ENCODE results near the gene CAMK2G.

The CAMK2G gene

DNA sequence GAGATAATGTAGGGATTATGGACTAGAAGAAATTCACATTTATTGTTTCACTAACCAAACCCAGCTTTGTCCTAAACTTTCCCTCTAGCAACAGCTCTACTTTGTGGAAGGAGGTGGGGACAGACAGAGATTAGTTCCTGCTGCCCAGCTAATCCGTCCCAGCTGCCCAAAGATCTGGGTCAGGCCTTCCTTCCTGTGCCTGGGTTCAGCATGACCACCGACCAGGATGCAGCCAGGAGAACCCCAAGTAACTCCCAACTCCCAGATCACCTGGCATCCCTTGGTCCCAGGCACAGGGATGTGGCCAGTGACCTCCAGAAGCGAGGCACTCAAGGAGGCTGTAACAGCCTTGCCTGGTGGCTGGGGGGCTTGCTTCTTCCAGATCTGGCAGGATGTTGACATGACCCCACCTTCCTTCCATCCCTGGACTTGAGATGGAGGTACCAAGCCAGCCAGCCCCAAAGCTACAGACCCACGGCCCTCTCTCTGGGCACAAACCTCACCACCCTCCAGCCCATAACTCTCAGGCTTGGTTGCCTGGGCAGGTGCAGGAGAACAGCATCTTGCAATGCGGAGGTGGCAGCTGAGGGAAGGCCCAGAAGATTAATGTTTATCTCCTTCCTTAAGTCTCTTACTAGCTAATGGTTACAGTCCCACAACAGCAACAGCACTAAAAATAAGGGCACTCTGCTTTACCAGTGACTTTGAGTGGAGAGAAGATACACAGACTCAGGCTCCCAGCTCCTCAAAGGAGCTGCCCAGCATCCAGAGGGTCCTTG is 11.1 kb downstream of the CAMK2G start:
- no peak for DNase-seq (ENCODE audit: low spot score)

DNA sequence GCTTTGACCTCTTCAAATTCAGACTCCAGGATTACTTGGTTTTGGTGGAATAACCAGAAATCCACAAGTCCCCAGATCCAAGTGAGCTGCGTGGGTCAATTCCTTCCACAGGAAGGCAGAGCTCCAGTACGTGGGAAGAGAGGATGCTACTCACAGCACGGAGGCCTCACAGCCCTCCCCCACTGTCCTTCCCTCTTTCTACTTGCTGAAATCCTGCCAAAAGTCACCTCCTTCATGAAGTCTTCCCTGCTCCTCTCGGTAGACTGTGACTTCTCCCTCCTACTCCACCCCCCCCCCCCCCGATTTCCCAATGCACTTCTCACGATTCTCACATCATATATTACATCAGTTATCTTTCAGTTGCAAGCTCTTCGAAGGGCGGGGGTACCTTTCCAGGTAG is 12.3 kb downstream of the CAMK2G start:
- DNase-seq (ENCODE audit: low spot score): no peak

DNA sequence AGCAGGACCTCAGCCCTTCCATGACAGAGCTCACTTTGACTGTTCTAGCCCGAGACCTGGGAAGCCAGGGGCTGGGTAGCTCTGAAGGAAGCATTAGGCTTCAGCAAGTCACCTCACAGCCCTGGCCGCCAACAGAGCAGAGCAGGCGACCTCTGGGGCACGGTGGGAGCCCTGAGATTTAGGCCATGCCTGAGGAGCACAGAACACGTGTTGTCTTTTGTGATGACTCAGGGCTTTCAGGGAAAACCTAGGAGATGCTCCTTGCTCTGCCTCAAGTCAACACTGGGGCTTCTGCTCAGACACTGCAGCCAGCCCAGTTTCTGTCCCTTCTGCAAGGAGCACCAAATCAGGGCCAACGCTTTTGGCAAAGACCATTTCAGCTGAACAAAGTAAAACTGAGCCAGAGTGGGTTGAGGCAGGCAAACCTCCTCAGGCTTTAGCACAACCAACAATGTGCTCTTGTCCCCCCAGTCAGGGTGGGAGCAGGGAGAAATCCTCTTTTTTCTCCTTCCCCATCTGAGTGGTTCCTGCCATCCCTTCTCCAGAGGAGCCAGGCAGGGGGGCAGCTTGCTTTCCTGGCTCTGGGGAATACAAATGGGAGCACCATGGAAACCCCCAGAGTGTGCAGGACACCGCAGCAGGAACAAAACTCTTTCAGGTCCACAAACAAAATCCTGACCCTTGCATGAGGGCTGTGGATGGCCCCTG is 14.4 kb downstream of the CAMK2G start:
- DNase-seq (ENCODE audit: low spot score): no peak

DNA sequence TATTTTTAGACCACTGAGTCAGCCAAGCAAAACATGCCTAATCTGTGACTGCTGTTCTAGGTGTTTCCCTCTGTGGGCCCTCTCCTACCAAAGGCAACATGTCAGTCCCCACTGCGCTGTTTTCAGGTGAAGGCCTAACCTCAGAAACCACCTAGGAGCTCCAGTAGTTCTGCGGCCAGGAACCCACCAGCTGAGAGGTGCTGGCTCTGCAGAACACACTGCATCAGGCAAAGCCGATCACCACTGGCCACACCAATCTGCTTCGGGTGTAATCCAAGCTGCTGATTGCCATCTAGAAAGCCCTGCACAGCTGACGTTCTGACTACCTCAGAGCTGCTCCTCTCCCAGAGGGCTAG is 14.9 kb downstream of the CAMK2G start:
- DNase-seq (ENCODE audit: low spot score): no peak

DNA sequence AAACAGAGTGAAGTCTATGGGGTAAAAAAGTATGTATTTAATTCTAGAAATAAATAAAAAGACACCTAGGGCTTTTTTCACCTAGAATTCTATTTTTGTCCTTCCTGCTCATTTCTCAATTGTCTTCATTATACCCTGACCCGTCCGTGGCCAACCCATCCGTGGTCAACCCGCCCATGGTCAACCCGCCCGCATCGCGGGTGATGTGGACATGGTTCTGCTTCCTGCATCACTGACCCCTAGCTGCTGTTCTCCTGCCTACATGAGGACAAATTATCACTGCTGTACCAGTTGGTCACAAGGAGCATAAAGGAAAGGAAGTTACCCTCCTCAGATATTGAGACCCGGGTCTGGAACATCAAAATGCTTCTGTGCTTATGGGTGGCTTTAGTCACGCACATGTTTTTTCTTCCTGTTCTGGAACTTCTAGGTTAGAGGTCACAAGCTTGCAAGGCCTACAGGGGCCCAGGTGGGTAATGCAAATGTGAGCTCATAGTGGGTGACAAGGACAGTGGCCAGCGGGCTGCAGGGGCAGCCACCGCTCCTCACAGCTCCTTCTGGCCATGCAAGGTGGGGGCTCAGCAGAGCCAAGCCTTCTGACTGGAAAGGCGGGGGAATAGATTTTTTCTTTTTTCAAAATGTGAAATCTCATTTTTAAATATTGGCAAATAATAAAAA is 15.5 kb downstream of the CAMK2G start:
- DNase-seq (ENCODE audit: low spot score): no peak

DNA sequence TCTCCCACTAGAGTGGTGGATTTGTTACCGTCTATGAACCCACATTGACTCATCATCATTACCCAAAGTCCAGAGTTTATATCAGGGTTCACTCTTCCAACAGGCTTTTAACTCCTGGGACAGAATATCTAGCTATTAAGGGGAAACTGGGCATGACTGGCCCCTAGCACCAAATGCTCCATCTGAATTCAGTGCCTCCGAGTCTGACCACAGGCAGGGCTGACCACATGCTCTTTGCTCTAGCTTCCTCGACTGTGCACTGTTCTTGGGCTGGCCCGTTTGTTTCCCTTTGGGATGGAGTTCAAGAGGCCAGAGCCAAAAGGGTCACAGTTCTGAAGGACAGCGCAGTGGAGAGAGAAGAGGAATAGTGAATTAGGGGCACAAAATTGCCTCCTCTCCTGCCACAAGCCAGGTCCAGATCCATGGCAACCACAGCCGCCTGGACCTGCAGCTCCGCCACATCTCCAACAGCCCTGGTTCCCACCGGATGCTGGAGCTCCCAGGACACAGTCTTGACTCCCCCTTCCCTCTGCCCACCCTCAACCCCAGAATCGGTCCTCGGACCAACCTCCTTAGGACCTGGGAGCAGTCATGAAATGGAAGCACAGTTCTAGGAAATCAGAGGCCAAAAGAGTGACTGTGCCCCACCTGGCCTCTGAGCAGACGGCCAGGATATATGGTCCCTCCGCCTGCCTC is 16.2 kb downstream of the CAMK2G start:
- DNase-seq (ENCODE audit: low spot score): no peak

DNA sequence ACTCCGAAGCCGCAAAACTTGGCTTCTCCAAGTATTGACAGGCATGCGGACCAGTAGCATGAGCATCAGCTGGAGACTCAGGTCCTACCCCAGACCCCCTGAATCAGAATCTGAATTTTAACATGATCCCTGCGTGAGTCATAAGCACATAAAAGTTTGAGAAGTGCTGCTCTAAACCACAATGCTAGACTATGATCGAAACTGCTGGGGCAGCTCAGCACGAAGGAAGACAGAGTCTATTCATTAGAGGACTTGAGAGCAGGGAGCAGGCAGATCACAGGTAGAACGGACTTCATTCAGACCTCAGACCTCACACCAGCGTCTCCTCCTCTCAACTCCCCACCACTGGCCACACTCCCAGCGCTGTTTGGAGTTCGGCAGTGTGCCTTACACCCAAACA is 16.9 kb downstream of the CAMK2G start:
- no peak for DNase-seq (ENCODE audit: low spot score)

DNA sequence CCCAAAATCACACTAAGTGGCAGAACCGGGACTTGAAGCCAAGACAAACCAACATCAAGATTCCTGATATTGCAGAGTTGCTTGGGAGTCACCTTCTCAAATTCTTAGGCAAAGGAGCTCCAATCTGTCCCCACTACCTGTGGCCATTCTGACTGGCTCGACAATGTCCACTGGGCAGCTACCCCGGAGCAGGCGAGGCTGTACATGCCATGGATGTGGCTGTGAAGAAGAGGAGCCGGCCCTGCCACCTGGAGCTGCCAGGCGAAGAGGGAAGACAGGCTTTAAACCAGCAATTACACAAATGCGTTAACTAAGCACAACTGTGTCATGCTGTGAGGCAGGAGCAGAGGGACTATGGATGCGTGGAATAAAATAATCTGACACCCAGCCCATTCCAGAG is 18.1 kb downstream of the CAMK2G start:
- DNase-seq (ENCODE audit: low spot score): no peak

DNA sequence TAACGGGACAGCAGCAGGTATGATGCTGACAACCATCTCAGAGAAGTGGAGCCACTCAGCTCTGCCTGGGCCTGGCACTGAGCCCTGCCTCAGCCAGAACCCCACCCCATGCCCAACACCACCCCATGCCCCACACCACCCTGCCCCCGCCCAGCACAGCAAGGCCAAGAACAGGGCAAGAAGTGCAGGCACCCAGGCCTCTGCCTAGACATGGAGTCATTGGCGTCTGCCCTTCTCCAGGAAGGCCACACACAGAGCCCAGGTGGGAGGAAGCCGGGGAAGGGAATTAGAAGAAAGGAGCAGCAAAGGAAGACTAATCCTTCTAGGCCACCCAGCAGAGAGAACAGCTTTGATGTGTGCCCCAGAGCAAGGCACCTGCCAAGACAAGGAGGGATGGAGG is 18.9 kb downstream of the CAMK2G start:
- DNase-seq (ENCODE audit: low spot score): no peak

DNA sequence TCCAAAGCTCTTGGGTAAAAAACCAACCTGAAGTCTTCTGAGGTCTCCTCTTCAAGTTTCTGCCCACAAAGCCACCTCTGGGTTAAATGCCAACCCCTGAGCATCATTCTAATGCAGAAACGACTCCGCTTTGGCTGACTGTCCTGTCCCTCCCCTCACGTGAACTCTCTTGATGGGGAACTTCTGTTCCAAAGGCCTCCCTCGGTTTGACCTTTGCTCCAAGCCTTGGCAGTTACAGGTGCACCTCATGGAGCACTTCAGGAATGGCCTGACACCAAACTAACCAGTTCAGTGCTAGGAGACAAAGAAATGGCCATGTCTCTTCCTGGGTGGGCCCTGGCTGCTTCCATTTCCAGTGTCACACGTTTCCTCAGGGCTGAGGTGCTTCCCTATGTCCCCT is 20.0 kb downstream of the CAMK2G start:
- DNase-seq (ENCODE audit: low spot score): no peak

DNA sequence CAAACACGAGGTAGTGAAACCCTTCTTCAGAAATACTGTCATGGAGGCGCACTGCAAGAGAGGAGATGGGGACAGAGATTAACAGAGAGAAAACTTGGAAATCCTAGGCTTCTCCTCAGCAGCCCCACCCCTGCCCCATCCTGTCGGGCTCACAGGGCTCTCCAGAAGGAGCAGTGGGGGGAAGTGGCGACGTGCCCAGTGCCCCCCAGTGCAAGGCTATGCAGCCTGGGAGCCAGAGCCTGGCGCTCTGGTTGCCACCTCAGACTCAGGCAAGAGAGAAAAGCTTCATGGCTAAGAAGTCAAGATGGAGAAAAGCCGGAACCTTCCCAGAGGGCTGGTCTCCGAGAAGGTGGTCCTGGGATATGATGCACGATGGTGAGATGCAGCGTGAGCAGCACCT is 21.2 kb downstream of the CAMK2G start:
- no peak for DNase-seq (ENCODE audit: low spot score)

DNA sequence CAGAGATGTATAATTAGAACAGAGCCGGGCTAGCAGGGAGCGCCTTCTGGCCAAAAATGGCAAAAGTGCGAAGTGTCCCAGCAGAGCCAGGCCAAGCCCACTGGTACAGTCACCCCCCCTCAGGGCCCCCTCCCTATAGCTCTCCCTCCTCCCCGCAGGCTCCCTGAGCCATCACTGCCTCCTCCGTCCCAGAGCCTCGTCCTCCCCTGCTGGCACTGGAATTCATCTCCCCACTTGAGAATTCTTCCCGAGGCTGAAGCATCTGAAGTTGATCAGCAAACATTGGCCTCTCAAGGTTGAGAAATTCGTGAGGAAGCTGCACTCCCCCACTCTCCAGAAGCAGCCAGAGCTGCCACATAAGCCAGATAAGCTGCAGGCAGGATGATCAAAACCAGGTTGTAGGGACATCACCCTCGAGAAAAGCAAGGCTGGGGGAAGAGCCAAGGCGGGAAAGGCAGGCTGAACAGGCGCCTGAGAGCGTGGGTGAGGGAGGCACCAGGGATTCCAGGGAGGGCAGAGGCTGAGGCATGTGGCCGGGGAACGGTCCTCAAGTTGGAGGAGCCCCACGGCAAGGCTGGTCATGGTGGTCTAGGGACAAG is 23.4 kb downstream of the CAMK2G start:
- no peak for DNase-seq (ENCODE audit: low spot score)

DNA sequence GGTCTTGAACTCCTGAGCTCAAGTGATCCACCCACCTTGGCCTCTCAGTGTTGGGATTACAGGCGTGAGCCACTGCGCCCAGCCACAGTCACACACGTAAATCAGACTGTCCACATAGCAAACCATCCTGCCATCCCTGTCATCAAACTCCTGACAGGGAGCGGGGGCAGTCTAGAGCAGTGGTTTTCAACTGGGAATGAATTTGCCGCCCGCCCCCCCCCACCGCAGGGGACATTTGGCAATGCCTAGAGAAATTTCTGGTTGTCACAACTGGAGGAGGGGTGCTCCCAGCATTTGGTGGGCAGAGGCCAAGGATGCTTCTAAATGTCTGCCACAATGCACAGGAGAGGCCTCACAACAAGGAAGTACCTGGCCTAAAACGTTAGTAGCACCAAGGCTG is 24.1 kb downstream of the CAMK2G start:
- no peak for DNase-seq (ENCODE audit: low spot score)

DNA sequence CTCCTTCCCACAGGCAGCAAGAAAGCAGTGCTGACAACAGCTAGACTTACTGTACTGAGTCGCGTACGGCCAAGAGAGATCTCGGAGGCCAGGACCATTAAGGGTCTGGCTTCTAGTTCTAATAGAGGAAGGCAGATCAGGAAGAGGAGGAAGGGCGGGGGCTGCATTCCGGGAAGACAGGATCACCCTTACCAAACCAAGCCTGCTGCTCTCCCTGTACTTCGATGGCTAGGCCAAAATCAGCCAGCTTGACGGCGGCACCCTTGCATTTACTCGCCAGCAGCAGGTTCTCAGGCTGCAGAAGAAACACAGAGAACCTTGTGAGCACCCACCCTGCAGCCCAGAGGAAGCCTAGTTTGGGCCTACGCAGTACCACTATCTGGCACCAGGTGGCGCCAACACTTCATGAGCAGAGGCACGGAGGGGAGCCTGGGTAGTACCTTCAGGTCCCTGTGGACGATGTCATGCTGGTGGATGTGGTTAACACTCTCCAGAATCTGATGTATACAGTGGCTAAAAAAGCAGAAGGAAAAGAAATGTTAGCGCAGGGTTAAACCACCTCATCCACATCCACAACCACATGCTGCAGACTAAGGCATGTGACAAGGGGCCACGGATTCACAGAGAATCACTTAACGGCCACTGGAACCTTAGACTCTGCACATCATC is 25.4 kb downstream of the CAMK2G start:
- peak; percentile 83 for DNase-seq (ENCODE audit: low spot score)

DNA sequence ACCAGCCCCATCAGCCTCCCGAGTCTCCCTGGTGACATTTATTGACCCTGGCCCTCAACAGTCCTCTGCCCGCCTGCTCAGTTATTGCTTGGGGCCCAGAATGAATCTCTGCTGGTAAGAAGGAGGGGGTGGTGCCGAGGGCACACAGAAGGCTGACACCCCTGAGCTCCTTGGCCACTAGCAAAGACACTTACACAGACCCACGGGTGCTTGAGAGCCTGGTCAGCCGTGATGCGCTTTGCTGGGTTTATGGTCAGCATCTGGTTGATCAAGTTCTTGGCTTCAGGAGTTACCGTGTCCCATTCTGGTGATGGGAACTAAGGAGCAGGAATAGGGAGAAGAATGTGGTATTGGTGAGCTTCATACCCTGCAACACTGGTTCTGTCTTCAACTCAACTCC is 27.3 kb downstream of the CAMK2G start:
- DNase-seq (ENCODE audit: low spot score): no peak

DNA sequence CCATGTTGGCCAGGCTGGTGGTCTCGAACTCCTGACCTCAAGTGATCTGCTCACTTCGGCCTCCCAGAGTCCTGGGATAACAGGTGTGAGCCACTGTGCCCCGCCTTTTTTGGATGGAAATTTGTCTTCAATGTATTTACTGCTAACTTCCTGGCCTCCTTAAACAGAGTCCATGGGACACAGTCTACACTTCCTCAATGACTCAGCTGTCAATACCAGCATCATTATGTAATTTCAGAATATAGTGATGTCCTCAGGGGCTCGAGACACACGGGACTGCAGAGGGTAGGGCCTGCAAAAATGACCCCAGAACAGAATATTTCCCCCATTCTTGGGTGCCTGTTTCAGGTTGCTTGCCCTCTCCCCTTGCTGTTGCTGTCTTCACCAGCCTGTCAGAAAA is 31.1 kb downstream of the CAMK2G start:
- DNase-seq (ENCODE audit: low spot score): no peak

DNA sequence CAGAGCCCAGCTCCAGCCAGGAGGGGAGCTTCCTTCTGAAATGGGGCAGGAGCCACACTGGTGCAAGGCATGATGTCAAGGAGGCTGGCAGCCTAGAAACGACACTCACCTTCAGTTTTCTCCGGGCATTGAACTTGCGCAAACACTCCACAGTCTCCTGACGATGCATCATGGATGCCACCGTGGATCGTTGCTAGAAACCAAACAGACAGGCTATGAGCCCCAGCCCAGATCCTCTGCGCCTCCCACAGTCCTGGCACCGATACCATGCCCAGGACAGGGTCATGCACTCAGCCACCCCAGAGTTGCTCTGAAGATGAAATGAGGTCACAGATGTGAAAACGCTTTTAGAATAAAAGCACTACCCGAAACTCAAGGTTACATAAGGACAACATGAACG is 32.0 kb downstream of the CAMK2G start:
- DNase-seq (ENCODE audit: low spot score): no peak

DNA sequence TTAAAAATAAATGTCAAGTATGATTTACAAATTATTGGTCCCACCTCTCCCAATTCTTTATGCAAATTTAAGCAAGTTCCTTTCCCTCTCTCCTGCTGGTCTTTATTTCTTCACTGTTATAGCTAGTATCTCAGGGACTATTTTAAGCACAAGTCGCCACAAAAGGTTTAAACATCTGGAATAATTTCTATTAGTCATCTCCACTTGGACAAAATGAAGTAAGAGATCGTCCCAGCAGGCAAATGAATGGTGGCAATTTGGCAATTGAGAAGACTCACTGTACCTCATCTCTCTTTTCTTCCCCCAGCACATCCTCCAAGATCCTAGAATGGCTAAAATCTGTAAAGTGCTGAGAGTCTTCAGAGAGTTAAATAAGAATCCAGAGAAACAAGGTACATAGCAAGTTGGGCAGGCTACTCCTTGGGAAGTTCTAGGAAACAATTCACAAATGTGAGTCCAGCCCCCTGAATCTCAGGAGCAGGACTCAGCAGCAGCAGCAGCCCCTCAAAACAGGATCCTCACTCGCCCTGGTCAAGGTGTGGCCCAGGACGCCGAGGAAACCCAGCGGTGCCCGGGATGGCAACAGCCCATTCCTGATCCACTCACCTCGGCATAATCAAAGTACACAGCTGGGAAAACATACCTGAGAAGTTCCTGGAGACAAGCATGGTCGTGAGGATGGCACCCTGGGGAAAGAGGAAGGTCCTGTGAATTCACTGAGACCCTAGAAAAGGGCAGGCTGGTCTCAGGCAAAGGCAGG is 32.6 kb downstream of the CAMK2G start:
- no peak for DNase-seq (ENCODE audit: low spot score)

DNA sequence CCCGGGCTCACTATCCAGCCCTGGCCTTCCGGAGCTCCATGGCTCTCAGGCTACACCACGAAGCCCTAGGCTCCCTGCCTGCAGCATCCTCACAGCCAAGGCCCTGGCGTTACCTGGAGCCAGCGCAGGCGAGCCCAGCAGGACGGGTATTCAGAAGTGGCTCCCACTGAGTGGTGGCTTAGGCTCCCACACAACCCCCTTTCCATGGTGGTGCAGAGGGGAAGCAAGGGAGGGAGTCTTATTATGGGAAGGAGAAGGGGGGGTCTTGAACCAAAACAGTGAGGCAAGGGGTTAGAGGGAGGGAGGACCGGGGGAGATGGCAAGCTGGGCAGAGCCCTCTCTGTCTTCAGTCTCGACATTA is 33.3 kb downstream of the CAMK2G start:
- DNase-seq (ENCODE audit: low spot score): no peak

DNA sequence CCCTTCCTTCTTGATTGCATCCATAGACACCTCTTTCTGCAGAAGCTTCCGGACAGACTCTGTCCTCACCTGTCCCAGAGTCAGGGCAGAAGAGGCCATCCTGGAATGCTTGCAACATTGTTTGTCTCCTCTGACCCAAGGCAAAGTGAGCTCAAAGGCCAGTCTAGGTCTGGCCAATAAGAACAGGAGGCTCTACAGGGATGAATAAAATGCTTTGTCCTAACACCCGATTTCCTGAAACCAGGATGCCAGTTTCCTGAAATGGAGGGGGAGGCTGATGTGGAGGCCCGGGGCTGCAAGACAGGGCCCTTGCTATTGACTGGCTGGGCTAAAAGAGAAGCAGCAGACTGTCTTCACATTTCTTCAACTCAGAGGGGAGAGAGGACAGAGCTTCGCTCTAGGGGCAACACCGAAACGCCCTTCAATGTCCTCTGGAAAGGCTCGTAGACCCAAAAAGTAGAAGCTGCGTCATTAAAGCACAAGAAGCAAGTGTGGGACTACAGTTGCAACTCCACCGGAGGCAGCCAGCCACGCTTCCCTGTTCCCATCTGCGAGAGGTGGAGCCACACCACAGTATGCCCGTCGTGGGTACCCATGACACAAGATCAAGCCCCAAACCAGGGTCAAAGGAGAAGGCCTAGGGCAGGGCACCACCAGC is 33.8 kb downstream of the CAMK2G start:
- no peak for DNase-seq (ENCODE audit: low spot score)

DNA sequence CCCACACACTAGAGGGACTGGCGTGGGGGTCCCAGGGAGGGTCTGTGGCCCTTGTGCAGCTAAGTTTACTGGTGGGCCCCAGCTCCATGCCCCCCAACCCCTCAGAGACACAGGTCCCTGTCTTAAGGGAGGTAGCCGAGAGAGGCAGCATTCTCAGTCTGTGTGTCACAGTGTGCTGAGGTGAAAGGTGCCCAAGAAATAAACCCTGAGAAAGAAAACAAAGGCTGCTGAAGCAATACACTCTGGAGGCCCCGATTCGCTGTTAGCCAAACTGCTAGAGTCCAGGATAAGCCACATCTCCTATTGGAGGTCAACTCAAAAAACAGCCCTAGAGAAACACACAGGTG is 34.3 kb downstream of the CAMK2G start:
- no peak for DNase-seq (ENCODE audit: low spot score)

Data from cerebellar cortex (tissue), 1 donor.